Cardiac fibroblast (primary cell): ENCODE data around the gene DESI2.
"Not testable (repeated sequence)": the region's sequence is repeated elsewhere in the genome, so short reads cannot be mapped to it uniquely, and the experiment has no call there.

Experiments used
- DNase-seq, 2 donors: peaks; one replicate each; pipeline versions ENCODE4 v3.0.0 to v3.0.0-alpha.2; 2010; ENCODE audit warnings: low read depth in 2 of 2
- H3K4me3 ChIP-seq, 2 donors: replicated peaks in 1 of 2; 1 replicate in 1 of 2; 2 replicates in 1 of 2; pipeline ENCODE4 v1.5.1; 2011; ENCODE audit warnings: low read depth in 2 of 2, low read length in 2 of 2, mild to moderate bottlenecking in 2 of 2, moderate library complexity in 1 of 2
- TF ChIP-seq, protein P1 (sequence below): IDR thresholded peaks from one replicate; pipeline ENCODE4 v1.5.1; 2011; ENCODE audit warnings: low read depth, mild to moderate bottlenecking, low read length, inconsistent platforms

The DESI2 gene

DNA sequence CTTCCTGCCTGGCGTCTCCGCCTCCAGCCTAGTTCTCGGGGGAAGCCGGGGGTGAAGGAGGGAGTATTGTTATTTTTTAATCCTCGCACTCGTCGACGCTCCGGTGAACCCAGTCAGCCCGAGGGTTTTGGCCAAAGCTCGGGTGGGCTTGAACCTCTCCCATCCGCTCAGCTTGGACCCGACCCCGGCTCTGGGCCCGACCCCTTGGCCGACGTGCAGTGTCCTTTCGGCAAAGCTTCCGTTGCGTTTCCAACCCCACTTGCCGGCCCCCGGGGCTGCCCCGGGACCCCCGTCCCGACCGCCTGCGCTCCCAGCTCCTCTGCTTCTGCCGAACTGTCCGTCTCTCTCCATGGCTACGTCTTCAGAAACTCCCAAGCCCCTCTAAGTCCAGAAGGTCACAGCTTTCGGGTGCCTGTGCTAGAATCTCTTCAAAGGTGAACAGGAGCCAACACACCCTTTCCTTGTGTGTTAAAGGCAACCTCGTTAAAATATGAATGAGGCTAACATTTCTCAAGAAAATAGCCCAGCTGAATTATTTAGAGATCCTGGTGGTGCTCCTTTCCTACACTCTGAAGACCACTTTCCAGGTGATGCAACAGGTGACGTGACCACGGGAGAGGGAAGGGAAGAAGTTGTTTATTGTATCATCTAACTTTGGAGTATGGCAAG, 647 bp downstream of the DESI2 start:
- H3K4me3 ChIP-seq: peak overlapping the region; percentile 92 to 94
- peak in 1 of 2 donors; percentile 32 for DNase-seq

DNA sequence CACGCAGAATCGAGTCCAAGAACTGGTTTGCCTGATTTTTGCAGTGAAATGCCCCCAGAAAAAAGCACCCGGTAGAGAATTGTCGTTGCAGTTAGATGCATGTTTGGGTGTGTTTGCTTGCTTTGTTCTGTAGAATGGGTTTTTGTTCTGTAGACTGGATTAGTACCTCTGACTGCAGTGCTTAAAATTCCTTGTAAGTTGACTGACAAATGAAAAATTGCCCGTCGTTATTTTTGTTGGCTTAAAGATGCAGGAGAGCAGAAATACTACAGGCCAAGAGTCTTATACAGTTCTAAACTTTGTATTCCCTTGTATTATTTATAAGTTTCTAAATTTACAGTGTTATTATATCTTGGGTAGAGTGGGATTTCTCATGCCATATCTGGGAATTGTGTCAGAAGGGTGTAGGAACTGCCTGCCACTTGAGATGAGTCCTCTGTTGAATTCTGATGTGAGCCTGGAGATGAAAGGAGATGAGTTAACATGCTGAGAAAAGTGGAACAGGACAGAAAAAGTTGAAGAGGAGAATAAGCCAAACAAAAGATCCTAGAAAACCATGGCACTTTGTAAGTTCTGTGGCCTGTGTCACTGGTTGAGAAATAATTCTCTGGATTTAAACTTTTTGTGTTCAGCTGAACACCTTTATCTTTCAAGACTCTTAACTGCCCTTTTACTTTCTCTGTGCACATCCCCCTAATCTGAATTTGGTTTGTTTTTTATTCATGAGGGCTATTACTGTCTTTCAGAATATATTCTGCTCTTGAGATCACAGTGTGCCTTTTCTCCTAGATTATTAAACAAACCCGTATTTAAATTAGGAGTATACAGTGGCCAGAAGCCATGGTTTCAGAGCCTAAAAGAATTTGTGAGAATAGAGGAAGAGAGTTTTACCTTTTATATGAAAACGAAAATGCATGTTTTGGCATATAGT, 1.4 kb downstream of the DESI2 start:
- TF ChIP-seq, protein P1, sequence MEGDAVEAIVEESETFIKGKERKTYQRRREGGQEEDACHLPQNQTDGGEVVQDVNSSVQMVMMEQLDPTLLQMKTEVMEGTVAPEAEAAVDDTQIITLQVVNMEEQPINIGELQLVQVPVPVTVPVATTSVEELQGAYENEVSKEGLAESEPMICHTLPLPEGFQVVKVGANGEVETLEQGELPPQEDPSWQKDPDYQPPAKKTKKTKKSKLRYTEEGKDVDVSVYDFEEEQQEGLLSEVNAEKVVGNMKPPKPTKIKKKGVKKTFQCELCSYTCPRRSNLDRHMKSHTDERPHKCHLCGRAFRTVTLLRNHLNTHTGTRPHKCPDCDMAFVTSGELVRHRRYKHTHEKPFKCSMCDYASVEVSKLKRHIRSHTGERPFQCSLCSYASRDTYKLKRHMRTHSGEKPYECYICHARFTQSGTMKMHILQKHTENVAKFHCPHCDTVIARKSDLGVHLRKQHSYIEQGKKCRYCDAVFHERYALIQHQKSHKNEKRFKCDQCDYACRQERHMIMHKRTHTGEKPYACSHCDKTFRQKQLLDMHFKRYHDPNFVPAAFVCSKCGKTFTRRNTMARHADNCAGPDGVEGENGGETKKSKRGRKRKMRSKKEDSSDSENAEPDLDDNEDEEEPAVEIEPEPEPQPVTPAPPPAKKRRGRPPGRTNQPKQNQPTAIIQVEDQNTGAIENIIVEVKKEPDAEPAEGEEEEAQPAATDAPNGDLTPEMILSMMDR: no peak
- DNase-seq: peak in 1 of 2 donors; percentile 24
- H3K4me3 ChIP-seq: peak overlapping the region; percentile 92 to 94

More for the DNA sequence above, 647 bp downstream of the DESI2 start:
- TF ChIP-seq, protein P1: no peak

DNA sequence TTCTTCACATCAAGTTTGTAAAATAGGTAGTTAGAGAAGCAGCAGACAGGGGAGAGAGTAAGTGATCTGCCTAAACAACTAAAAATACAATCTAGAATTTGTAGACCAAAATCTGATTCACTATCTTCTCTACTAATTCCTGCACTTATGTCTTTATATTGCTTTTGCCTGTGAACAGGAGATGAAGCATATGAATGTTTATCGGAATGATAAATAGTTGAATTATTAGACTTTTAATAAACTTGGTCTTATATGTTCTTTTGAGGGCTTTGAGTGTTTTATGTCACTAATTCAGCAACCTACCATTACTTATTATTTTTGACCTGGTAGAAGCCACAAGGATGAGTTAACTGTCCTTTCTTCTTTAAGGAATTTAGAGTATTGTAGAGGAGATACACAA, 2.3 kb downstream of the DESI2 start:
- TF ChIP-seq, protein P1: no peak
- H3K4me3 ChIP-seq: no peak overlapping the region
- DNase-seq: no peak

DNA sequence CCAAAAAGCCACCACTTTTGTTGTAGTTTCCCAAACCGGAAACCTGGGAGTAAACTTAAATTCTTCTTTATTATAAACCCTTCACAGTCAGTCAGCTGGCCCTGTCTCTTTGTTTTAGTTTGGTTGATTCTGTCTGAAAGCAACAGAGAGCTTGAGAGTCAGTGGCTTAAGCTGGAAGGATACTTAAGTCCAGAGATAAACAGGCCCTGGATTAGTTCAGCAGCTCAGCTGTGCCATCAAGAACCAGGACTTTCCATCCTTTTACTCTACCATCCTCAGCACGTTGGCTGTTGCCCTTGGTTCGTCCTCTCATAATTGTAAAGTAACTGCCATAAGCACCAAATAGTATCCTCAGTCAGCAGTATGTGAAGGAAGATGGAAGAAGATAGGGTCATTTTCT, 4.5 kb downstream of the DESI2 start:
- no peak overlapping the region for H3K4me3 ChIP-seq
- TF ChIP-seq, protein P1: no peak
- no peak for DNase-seq

DNA sequence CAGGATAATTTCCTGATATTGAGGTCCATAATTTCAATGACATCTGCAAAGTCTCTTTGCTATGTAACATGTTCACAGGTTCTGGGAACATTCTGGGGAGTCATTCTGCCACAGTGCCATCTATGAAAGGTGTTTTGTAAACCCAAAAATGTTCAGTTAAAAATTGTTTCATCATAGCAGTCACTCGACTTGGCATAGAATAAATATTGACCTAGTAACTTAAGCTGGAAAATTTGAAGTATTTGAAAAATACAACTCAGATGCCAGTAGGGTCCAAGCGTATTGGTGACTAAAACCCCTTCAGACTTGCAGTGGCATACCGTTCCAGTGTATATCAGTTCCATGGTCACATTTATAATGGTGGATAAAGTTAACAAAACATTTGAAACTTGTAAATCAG, 6.8 kb downstream of the DESI2 start:
- no peak overlapping the region for H3K4me3 ChIP-seq
- no peak for DNase-seq
- TF ChIP-seq, protein P1: no peak

DNA sequence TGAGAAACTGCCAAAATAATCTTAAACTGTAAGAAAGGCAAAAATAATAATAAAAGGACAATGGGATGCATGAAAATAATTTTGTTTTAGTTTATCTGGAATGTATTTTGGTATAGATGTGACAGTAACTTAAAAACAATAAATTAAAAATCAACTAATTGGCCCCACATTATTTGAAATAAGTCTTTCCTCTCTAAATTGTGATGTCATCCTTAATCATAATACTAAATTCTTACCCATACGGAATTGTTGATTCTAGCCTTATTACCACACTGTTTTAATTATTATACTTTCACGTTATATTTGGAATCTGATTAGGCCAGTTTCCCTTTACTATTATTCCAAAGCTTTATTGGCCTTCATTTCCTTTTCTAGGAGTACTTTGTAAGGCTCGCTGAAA, 7.7 kb downstream of the DESI2 start:
- TF ChIP-seq, protein P1: no peak
- no peak overlapping the region for H3K4me3 ChIP-seq

DNA sequence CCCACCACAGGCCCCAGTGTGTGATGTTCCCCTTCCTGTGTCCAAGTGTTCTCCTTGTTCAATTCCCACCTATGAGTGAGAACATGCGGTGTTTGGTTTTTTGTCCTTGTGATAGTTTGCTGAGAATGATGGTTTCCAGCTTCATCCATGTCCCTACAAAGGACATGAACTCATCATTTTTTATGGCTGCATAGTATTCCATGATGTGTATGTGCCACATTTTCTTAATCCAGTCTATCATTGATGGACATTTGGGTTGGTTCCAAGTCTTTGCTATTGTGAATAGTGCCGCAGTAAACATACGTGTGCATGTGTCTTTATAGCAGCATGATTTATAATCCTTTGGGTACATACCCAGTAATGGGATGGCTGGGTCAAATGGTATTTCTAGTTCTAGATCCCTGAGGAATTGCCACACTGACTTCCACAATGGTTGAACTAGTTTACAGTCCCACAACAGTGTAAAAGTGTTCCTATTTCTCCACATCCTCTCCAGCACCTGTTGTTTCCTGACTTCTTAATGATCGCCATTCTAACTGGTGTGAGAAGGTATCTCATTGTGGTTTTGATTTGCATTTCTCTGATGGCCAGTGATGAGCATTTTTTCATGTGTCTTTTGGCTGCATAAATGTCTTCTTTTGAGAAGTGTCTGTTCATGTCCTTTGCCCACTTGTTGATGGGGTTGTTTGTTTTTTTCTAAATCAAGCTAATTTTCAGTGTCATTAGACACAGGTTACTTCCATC, 8.8 kb downstream of the DESI2 start:
- not testable (repeated sequence) for DNase-seq, H3K4me3 ChIP-seq

More for the DNA sequence above, 7.7 kb downstream of the DESI2 start:
- no peak for DNase-seq
